Mammary epithelial cell (primary cell): Measurements from ENCODE around the gene RELT.

ENCODE experiments used
- CTCF ChIP-seq, 2 donors: IDR thresholded peaks in 1 of 2; conservative IDR thresholded peaks in 1 of 2; 2 replicates each; pipeline ENCODE4 v1.5.1; 2011 to 2012; ENCODE audit warnings: inconsistent platforms in 2 of 2, low read length in 2 of 2, mild to moderate bottlenecking in 2 of 2, control low read depth in 1 of 2, low read depth in 1 of 2; ENCODE audit not compliant: insufficient read depth in 1 of 2; ENCODE audit errors: extremely low read depth in 1 of 2
- EZH2 ChIP-seq: IDR thresholded peaks from 2 replicates; pipeline ENCODE4 v1.6.1; 2012; ENCODE audit warnings: low read length, inconsistent platforms, borderline replicate concordance

- no peak for TF ChIP-seq CTCF (conservative IDR thresholded peaks at IDR 0.05 in 1 of 2, IDR thresholded peaks at IDR 0.05 in 1 of 2; ENCODE audit: extremely low read depth in 1 of 2, insufficient read depth in 1 of 2, low read depth in 1 of 2, low read length in 2 of 2)
- TF ChIP-seq EZH2 = no peak
These were observed 4.1 kb downstream of the RELT start for GRCh38 chr11:73380331-73380730.
